ENCODE results near the gene GSE1. TPM values are rescaled to one million over a fixed set of nuclear protein-coding genes. Genes with fewer than 3 reads are reported as not detected.

Gene GSE1
- total RNA-seq, 1 experiment from 2014 or later, result 90.2 TPM

GRCh38 chr16:85683363-85683762 is 70.2 kb downstream of the GSE1 start:
- Histone ChIP-seq H3K36me3 (ENCODE audit: control insufficient read depth in 1 of 2, insufficient read depth in 2 of 2, low read length in 2 of 2) (peaks cover 26 to 40% of the 10 kb centered on the region in 2 experiments), H4K20me1 (ENCODE audit: insufficient read depth) (no peaks in the 10 kb centered on the region; the same call in 1 of the 2 replicates), H3K4me3 (replicated peaks in 1 of 2; ENCODE audit: low read depth in 1 of 2, low read length in 2 of 2) (no peak overlapping the region), H3K9me3 (ENCODE audit: control insufficient read depth in 1 of 2, insufficient read depth in 1 of 2, low read depth in 1 of 2, low read length in 2 of 2) (no peaks in the 10 kb centered on the region), H3K79me2 (ENCODE audit: insufficient read depth, low read length) (peaks cover 58% of the 10 kb centered on the region), H2AFZ (ENCODE audit: low read depth, low read length, poor library complexity, severe bottlenecking) (no peak overlapping the region), H3K4me1 (ENCODE audit: control insufficient read depth in 1 of 2, insufficient read depth in 2 of 2, low read length in 2 of 2) (peaks cover 7 to 13% of the 10 kb centered on the region in 2 experiments; a peak in 3 of 4 replicates), H3K9me2 (ENCODE audit: insufficient read depth) (no peaks in the 10 kb centered on the region), H3K4me2 (ENCODE audit: low read length) (no peak overlapping the region), H3K9ac (ENCODE audit: low read length) (no peak overlapping the region), H3K27ac (ENCODE audit: low read depth, low read length) (no peak overlapping the region), H3K27me3 (ENCODE audit: insufficient read depth, low read length) (no peaks in the 10 kb centered on the region)
- ChIA-PET RAD21 (ENCODE audit: low non-redundant PET in 1 of 2, low total read pairs in 2 of 2, uncharacterized antibody in 2 of 2, unreplicated experiment in 2 of 2) (no interaction called here), POLR2A (interaction anchor here (0.8 kb wide), 1 partner anchor 8 kb away, joined by 3 read pairs; no protein-coding TSS in a partner anchor), CTCF (no interaction called here)
- no peak for TF ChIP-seq SRF (IDR thresholded peaks at IDR 0.05; ENCODE audit: low read depth)
- TF ChIP-seq ZFX (IDR thresholded peaks at IDR 0.05), result no peak
- no peak for TF ChIP-seq ELF1 (IDR thresholded peaks at IDR 0.05; ENCODE audit: borderline replicate concordance, low read depth)
- TF ChIP-seq REST (IDR thresholded peaks at IDR 0.05; ENCODE audit: low read depth), result no peak
- TF ChIP-seq CEBPB (IDR thresholded peaks at IDR 0.05; ENCODE audit: low read depth), result no peak
- TF ChIP-seq POLR2A (IDR thresholded peaks at IDR 0.05; ENCODE audit: borderline replicate concordance, extremely low read depth, insufficient read depth, insufficient read length), result no peak
- no peak for TF ChIP-seq SP1 (IDR thresholded peaks at IDR 0.05; ENCODE audit: low read depth)
- no peak for TF ChIP-seq EZH2phosphoT487 (IDR thresholded peaks at IDR 0.05; ENCODE audit: borderline replicate concordance)
- TF ChIP-seq SIN3A (IDR thresholded peaks at IDR 0.05; ENCODE audit: low read depth), result no peak
- no peak for TF ChIP-seq EGR1 (IDR thresholded peaks at IDR 0.05; ENCODE audit: low read depth)
- TF ChIP-seq YY1 (IDR thresholded peaks at IDR 0.05; ENCODE audit: extremely low read depth, insufficient replicate concordance, low read depth, low read length), result no peak
- TF ChIP-seq RAD21 (IDR thresholded peaks at IDR 0.05; ENCODE audit: low read depth), result no peak
- TF ChIP-seq ZNF274 (IDR thresholded peaks at IDR 0.05; ENCODE audit: low read depth, low read length), result no peak
- TF ChIP-seq, protein P1, sequence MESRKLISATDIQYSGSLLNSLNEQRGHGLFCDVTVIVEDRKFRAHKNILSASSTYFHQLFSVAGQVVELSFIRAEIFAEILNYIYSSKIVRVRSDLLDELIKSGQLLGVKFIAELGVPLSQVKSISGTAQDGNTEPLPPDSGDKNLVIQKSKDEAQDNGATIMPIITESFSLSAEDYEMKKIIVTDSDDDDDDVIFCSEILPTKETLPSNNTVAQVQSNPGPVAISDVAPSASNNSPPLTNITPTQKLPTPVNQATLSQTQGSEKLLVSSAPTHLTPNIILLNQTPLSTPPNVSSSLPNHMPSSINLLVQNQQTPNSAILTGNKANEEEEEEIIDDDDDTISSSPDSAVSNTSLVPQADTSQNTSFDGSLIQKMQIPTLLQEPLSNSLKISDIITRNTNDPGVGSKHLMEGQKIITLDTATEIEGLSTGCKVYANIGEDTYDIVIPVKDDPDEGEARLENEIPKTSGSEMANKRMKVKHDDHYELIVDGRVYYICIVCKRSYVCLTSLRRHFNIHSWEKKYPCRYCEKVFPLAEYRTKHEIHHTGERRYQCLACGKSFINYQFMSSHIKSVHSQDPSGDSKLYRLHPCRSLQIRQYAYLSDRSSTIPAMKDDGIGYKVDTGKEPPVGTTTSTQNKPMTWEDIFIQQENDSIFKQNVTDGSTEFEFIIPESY (IDR thresholded peaks at IDR 0.05; ENCODE audit: extremely low read depth, insufficient replicate concordance, low read length), result no peak
- no peak for TF ChIP-seq POLR2AphosphoS5 (IDR thresholded peaks at IDR 0.05; ENCODE audit: low read depth, low read length)
- TF ChIP-seq MAX (IDR thresholded peaks at IDR 0.05), result no peak
- TF ChIP-seq TCF7L2 (IDR thresholded peaks at IDR 0.05; ENCODE audit: borderline replicate concordance, extremely low read depth, insufficient read depth, insufficient read length), result no peak
- no peak for TF ChIP-seq CBX3 (IDR thresholded peaks at IDR 0.05; ENCODE audit: low read depth)
- TF ChIP-seq, protein P2, sequence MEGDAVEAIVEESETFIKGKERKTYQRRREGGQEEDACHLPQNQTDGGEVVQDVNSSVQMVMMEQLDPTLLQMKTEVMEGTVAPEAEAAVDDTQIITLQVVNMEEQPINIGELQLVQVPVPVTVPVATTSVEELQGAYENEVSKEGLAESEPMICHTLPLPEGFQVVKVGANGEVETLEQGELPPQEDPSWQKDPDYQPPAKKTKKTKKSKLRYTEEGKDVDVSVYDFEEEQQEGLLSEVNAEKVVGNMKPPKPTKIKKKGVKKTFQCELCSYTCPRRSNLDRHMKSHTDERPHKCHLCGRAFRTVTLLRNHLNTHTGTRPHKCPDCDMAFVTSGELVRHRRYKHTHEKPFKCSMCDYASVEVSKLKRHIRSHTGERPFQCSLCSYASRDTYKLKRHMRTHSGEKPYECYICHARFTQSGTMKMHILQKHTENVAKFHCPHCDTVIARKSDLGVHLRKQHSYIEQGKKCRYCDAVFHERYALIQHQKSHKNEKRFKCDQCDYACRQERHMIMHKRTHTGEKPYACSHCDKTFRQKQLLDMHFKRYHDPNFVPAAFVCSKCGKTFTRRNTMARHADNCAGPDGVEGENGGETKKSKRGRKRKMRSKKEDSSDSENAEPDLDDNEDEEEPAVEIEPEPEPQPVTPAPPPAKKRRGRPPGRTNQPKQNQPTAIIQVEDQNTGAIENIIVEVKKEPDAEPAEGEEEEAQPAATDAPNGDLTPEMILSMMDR (IDR thresholded peaks at IDR 0.05 in 2 of 3, conservative IDR thresholded peaks at IDR 0.05 in 1 of 3; ENCODE audit: borderline replicate concordance in 1 of 3, insufficient read depth in 1 of 3, low read depth in 2 of 3, low read length in 2 of 3), result no peak
- BruUV-seq (replicated peaks), result no TSS peak
- no peak for DNase-seq (ENCODE audit: low read depth, low spot score)
- no peak for ATAC-seq
- intact Hi-C loops (cut with micrococcal nuclease), result no loop called here
